Caco-2 (cell line): ENCODE measurements around the gene DCUN1D1. TPM values are rescaled to one million over a fixed set of nuclear protein-coding genes. Genes with fewer than 3 reads are reported as not detected.

ENCODE experiments used
- BruUV-seq: library from RNA; stranded (reverse); fragments of 400-500 nt; replicated peaks from 2 replicates; lab custom pipeline; 2021; lab: Mats Ljungman, UMichigan
- CTCF ChIA-PET: fragments of 300-600 bp; sonication (Branson Sonifier 250); formaldehyde crosslinking; loops from one replicate; lab custom pipeline; 2022; ENCODE audit warnings: antibody characterized with exemption; lab: Charles Lee
- POLR2A ChIA-PET: fragments of 300-600 bp; sonication (Branson Sonifier 250); formaldehyde crosslinking; loops from one replicate; lab custom pipeline; 2022; ENCODE audit warnings: antibody characterized with exemption; lab: Charles Lee
- DNase-seq, 2 experiments: peaks; one replicate each; pipeline versions ENCODE4 v3.0.0 to v3.0.0-alpha.2; 2020 to 2022
- H3K27me3 ChIP-seq: replicated peaks from 2 replicates; pipeline ENCODE4 v1.6.0; 2011; ENCODE audit warnings: low read length; ENCODE audit not compliant: control insufficient read depth, insufficient read depth
- H3K36me3 ChIP-seq: 2 replicates; pipeline ENCODE4 v1.5.1; 2011; ENCODE audit warnings: low read length; ENCODE audit not compliant: control insufficient read depth, insufficient read depth
- H3K4me1 ChIP-seq: fragments of 250-450 bp; sonication (Bioruptor Pico); 2 replicates; pipeline ENCODE4 v1.5.1; 2020; ENCODE audit warnings: mild to moderate bottlenecking
- H3K4me3 ChIP-seq: 2 replicates; pipeline ENCODE4 v1.5.1; 2011; ENCODE audit warnings: low read depth, mild to moderate bottlenecking, control low read depth, low read length
- H3K9me3 ChIP-seq: fragments of 250-450 bp; sonication (Bioruptor Pico); 2 replicates; pipeline ENCODE4 v1.5.1; 2020; ENCODE audit warnings: mild to moderate bottlenecking, moderate library complexity
- H3K27ac Mint-ChIP-seq: one replicate; pipeline ENCODE4 v1.8.0; 2022; ENCODE audit warnings: mixed read lengths; ENCODE audit not compliant: unreplicated experiment
- H3K27me3 Mint-ChIP-seq: one replicate; pipeline ENCODE4 v1.8.0; 2022; ENCODE audit warnings: mixed read lengths; ENCODE audit not compliant: insufficient read depth, unreplicated experiment
- H3K36me3 Mint-ChIP-seq: one replicate; pipeline ENCODE4 v1.8.0; 2022; ENCODE audit warnings: mild to moderate bottlenecking, mixed read lengths; ENCODE audit not compliant: insufficient read depth, unreplicated experiment
- H3K4me1 Mint-ChIP-seq: one replicate; pipeline ENCODE4 v1.8.0; 2022; ENCODE audit warnings: low read depth, mixed read lengths; ENCODE audit not compliant: unreplicated experiment
- H3K4me3 Mint-ChIP-seq: one replicate; pipeline ENCODE4 v1.8.0; 2022; ENCODE audit warnings: mild to moderate bottlenecking, moderate library complexity, mixed read lengths; ENCODE audit not compliant: unreplicated experiment
- H3K9me3 Mint-ChIP-seq: one replicate; pipeline ENCODE4 v1.8.0; 2022; ENCODE audit warnings: mixed read lengths; ENCODE audit not compliant: unreplicated experiment
- CTCF ChIP-seq, 2 experiments: fragments of 200-600 bp in 1 of 2; IDR thresholded peaks; 1 replicate in 1 of 2; 2 replicates in 1 of 2; pipeline versions ENCODE4 v1.5.1 to v1.8.0; 2011 to 2022; ENCODE audit warnings: antibody characterized with exemption in 1 of 2, control low read depth in 1 of 2, inconsistent platforms in 1 of 2, low read depth in 1 of 2, low read length in 1 of 2, mild to moderate bottlenecking in 1 of 2, moderate library complexity in 1 of 2; ENCODE audit not compliant: insufficient read depth in 1 of 2, severe bottlenecking in 1 of 2, unreplicated experiment in 1 of 2
- intact Hi-C: fragments of 100-400 bp; cut with micrococcal nuclease; formaldehyde crosslinking; loops from one replicate; pipeline ENCODE4 v1.10.0; 2022; ENCODE audit not compliant: unreplicated experiment
- total RNA-seq: library from RNA; stranded (reverse); gene quantifications from 2 replicates; pipeline ENCODE4 v1.2.3, GENCODE V29; 2022

DCUN1D1 gene
- total RNA-seq, 1 experiment from 2014 or later, result 51.2 TPM

- Histone ChIP-seq H3K4me1 (peaks cover 13% of the 10 kb centered on the region; the same call in 1 of the 2 replicates), H3K27me3 (no peaks in the 10 kb centered on the region), H3K9me3 (no peaks in the 10 kb centered on the region), H3K36me3 (no peaks in the 10 kb centered on the region), H3K4me3 (no peak overlapping the region)
- CTCF ChIA-PET, result no interaction called here
- no peak overlapping the region for H3K27ac Mint-ChIP-seq
- H3K27me3 Mint-ChIP-seq, result no peaks in the 10 kb centered on the region
- POLR2A ChIA-PET, result no interaction called here
- no TSS peak for BruUV-seq
- no peak overlapping the region for H3K4me3 Mint-ChIP-seq
- DNase-seq, result peak; percentile 7 to 34
- no peaks in the 10 kb centered on the region for H3K9me3 Mint-ChIP-seq
- H3K36me3 Mint-ChIP-seq, result peaks cover 8% of the 10 kb centered on the region
- TF ChIP-seq CTCF (IDR thresholded peaks at IDR 0.05; ENCODE audit: insufficient read depth in 1 of 2, low read depth in 1 of 2, low read length in 1 of 2, severe bottlenecking in 1 of 2, unreplicated experiment in 1 of 2), result no peak
- H3K4me1 Mint-ChIP-seq, result peaks cover 10% of the 10 kb centered on the region
- intact Hi-C loops, result loop anchor here (5.0 kb wide), 1 partner anchor 203 kb away; no protein-coding TSS in a partner anchor
Observed at GRCh38 chr3:182920515-182921084, 59.7 kb downstream of the DCUN1D1 start.

- H3K4me1 Mint-ChIP-seq, result peaks cover 10% of the 10 kb centered on the region
- ChIA-PET POLR2A (interaction anchor here (0.6 kb wide), 1 partner anchor 9 kb away, joined by 3 read pairs; no protein-coding TSS in a partner anchor), CTCF (no interaction called here)
- no peaks in the 10 kb centered on the region for H3K36me3 ChIP-seq
- intact Hi-C loops, result loop anchor here (5.0 kb wide), 1 partner anchor 203 kb away; no protein-coding TSS in a partner anchor
- DNase-seq, result no peak
- no peaks in the 10 kb centered on the region for H3K27me3 Mint-ChIP-seq
- no TSS peak for BruUV-seq
- no peak for TF ChIP-seq CTCF (IDR thresholded peaks at IDR 0.05; ENCODE audit: insufficient read depth in 1 of 2, low read depth in 1 of 2, low read length in 1 of 2, severe bottlenecking in 1 of 2, unreplicated experiment in 1 of 2)
- no peak overlapping the region for H3K27ac Mint-ChIP-seq
- H3K9me3 Mint-ChIP-seq, result no peaks in the 10 kb centered on the region
- no peak overlapping the region for H3K4me3 Mint-ChIP-seq
- no peaks in the 10 kb centered on the region for H3K27me3 ChIP-seq
- H3K36me3 Mint-ChIP-seq, result peaks cover 4% of the 10 kb centered on the region
- H3K4me1 ChIP-seq, result peaks cover 13% of the 10 kb centered on the region; the same call in 1 of the 2 replicates
- no peak overlapping the region for H3K4me3 ChIP-seq
- H3K9me3 ChIP-seq, result no peaks in the 10 kb centered on the region; the same call in 1 of the 2 replicates
Observed at GRCh38 chr3:182919866-182920357, 60.4 kb downstream of the DCUN1D1 start.

- TF ChIP-seq CTCF (IDR thresholded peaks at IDR 0.05; ENCODE audit: insufficient read depth in 1 of 2, low read depth in 1 of 2, low read length in 1 of 2, severe bottlenecking in 1 of 2, unreplicated experiment in 1 of 2), result no peak
- peaks cover 13% of the 10 kb centered on the region; the same call in 1 of the 2 replicates for H3K4me1 ChIP-seq
- no peaks in the 10 kb centered on the region; the same call in 1 of the 2 replicates for H3K9me3 ChIP-seq
- Mint-ChIP-seq H3K4me3 (no peak overlapping the region), H3K4me1 (peaks cover 10% of the 10 kb centered on the region), H3K27ac (no peak overlapping the region), H3K36me3 (no peaks in the 10 kb centered on the region), H3K9me3 (no peaks in the 10 kb centered on the region), H3K27me3 (no peaks in the 10 kb centered on the region)
- intact Hi-C loops, result no loop called here
- POLR2A ChIA-PET, result no interaction called here
- no peaks in the 10 kb centered on the region for H3K27me3 ChIP-seq
- no peaks in the 10 kb centered on the region for H3K36me3 ChIP-seq
- H3K4me3 ChIP-seq, result no peak overlapping the region
- no peak for DNase-seq
- CTCF ChIA-PET, result no interaction called here
- BruUV-seq, result no TSS peak
Observed at GRCh38 chr3:182917134-182917533, 63.2 kb downstream of the DCUN1D1 start.
